Brain microvascular endothelial cell (primary cell): ENCODE data around the gene VPS26B.
"Not testable (repeated sequence)": the region's sequence is repeated elsewhere in the genome, so short reads cannot be mapped to it uniquely, and the experiment has no call there.

Experiments used
- DNase-seq: peaks from one replicate; pipeline ENCODE4 v3.0.0-alpha.2; 2020
- H3K27ac ChIP-seq: fragments of 250-450 bp; sonication (Bioruptor Pico); 2 replicates; pipeline ENCODE4 v1.5.1; 2020; ENCODE audit warnings: mild to moderate bottlenecking, moderate library complexity
- H3K27me3 ChIP-seq: fragments of 250-450 bp; sonication (Bioruptor Pico); replicated peaks from 2 replicates; pipeline ENCODE4 v1.5.1; 2020; ENCODE audit warnings: mild to moderate bottlenecking
- H3K36me3 ChIP-seq: fragments of 250-450 bp; sonication (Bioruptor Pico); replicated peaks from 2 replicates; pipeline ENCODE4 v1.5.1; 2020; ENCODE audit warnings: mild to moderate bottlenecking
- H3K4me3 ChIP-seq: 2 replicates; pipeline ENCODE4 v1.5.1; 2011; ENCODE audit warnings: low read depth, mild to moderate bottlenecking, control low read depth, low read length, moderate library complexity
- in situ Hi-C: cut with HindIII; loops from 2 replicates; pipeline ENCODE4 v1.10.0; 2017; ENCODE audit warnings: low sequenced_read_pairs, low pct_ligation_motif_present
- TF ChIP-seq, protein P1 (sequence below): IDR thresholded peaks from 2 replicates; pipeline ENCODE4 v1.5.1; 2011; ENCODE audit warnings: low read depth, mild to moderate bottlenecking, moderate library complexity, low read length, control low read depth, inconsistent platforms; ENCODE audit errors: missing control alignments

Gene VPS26B

DNA sequence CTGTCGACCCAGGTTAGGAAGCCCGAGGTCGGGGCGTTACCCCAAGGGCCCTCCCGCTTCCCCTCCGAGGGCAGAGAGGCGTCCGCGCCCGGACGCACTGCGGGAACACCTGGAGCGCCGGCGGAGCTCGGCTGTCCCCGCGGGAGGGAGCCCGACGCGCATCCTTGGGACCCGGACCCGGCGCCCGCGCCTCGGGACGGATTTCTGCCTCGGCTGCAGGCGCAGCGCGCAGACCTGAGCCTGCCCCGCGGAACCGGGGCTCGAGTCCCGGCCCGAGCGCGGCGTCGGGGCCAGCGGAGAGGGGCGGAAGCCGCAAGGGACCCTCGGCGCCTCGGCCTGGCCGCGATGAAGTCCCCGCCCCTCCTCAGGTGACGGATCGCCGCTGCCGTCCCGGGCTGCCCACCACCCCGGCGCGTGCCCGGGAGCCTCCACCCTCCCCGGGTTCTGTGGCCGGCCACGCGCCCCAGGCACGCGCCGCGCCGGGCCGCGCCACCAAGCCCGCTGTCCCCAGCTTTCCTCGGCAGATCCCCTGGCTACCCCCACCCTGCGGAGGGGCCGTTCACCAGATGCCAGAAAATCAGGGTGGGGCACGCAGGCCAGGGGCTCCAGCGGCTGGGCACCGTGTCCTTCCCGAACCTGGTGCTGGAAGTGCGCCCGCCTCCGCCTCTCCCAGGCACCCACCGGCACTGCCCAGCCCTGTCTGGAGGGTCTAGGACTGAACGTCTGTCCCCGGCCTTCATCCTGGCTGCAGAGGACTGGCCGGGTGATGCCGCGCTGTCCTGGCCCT, 52.1 kb downstream of the VPS26B start:
- in situ Hi-C loops, result no loop called here
- no peak for DNase-seq
- Histone ChIP-seq H3K4me3 (peak overlapping the region; percentile 32), H3K27ac (no peak overlapping the region), H3K27me3 (peaks cover 57% of the 10 kb centered on the region), H3K36me3 (no peaks in the 10 kb centered on the region)
- TF ChIP-seq, protein P1, sequence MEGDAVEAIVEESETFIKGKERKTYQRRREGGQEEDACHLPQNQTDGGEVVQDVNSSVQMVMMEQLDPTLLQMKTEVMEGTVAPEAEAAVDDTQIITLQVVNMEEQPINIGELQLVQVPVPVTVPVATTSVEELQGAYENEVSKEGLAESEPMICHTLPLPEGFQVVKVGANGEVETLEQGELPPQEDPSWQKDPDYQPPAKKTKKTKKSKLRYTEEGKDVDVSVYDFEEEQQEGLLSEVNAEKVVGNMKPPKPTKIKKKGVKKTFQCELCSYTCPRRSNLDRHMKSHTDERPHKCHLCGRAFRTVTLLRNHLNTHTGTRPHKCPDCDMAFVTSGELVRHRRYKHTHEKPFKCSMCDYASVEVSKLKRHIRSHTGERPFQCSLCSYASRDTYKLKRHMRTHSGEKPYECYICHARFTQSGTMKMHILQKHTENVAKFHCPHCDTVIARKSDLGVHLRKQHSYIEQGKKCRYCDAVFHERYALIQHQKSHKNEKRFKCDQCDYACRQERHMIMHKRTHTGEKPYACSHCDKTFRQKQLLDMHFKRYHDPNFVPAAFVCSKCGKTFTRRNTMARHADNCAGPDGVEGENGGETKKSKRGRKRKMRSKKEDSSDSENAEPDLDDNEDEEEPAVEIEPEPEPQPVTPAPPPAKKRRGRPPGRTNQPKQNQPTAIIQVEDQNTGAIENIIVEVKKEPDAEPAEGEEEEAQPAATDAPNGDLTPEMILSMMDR, result no peak

DNA sequence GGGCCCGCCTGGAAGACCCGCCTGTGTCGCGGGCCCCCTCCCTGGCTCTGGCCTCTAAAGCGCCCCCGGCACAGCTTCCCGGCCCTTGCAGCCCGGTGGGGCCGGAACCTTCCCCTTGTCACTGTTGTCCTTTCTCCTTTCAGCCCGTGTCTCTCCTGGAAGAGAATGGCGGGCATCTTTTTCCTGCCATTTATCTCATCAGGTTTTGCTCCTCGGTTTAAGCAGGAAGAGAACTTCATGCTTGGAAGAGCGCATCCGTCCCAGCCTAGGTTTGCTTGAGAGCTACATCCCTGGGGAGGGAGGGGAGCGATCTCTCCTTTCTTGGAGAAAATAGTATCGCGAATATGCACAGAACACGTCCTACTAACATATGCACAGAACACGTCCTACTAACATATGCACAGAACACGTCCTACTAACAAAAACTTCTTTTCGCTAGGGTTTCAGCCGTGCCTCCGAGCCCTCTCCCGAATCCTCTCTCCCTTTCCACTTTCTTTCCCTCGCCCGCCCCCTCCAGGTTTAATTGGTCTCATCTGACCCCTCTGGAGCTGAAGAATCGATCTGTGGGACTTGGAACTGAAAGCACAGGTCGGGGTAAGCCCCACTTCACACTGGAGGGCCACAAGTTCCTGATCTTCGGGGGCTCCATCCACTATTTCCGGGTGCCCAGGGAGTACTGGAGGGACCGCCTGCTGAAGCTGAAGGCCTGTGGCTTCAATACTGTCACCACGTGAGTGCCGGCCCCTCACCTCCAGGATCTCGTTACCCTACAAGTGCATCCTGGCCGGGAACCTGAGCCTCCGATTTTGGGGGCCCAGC, 52.9 kb downstream of the VPS26B start:
- in situ Hi-C loops, result no loop called here
- no peak for DNase-seq
- no peak overlapping the region for H3K27ac ChIP-seq
- H3K36me3 ChIP-seq, result no peaks in the 10 kb centered on the region
- peaks cover 57% of the 10 kb centered on the region for H3K27me3 ChIP-seq
- H3K4me3 ChIP-seq, result no peak overlapping the region
- TF ChIP-seq, protein P1, result no peak

DNA sequence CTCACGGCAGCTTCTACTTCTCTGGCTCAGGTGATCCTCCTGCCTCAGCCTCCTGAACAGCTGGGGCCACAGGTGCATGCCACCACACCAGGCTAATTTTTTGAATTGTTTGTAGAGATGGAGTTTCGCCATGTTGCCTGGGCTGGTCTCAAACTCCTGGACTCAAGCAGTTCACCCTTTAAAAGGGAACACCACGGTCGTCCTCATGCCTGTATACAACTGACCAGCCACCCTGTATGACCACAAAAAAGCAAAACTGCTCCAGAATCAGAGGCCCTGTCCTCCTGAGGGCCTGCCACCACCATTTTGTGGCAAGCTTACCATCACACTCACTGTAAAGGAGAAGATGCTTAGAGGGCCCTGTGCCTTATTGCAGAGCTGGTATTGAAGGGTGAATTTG, 53.9 kb downstream of the VPS26B start:
- peaks cover 49% of the 10 kb centered on the region for H3K27me3 ChIP-seq
- no peak overlapping the region for H3K4me3 ChIP-seq
- TF ChIP-seq, protein P1, result no peak
- DNase-seq, result no peak
- no peak overlapping the region for H3K27ac ChIP-seq
- in situ Hi-C loops, result no loop called here
- H3K36me3 ChIP-seq, result no peaks in the 10 kb centered on the region

DNA sequence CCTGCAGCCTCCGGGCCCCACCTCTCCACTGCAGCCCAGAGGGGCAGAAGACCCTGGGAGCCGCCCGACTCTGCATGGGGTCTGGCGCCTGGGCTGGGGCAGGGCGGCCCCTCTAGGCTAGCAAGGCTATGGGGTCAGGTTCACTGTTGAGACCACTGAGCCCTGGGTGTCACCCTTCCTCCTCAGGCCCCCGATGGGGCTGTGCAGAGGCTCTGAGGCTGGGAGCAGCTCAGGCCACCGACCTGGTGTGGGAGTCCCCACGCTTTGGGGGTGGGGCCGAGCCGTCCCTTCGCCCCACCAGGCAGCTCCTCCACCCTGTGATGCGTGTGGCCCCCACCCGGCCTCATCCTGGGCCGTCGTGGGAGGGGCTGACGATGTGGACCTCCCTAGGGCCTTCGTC, 57.2 kb downstream of the VPS26B start:
- in situ Hi-C loops, result not testable (repeated sequence)

DNA sequence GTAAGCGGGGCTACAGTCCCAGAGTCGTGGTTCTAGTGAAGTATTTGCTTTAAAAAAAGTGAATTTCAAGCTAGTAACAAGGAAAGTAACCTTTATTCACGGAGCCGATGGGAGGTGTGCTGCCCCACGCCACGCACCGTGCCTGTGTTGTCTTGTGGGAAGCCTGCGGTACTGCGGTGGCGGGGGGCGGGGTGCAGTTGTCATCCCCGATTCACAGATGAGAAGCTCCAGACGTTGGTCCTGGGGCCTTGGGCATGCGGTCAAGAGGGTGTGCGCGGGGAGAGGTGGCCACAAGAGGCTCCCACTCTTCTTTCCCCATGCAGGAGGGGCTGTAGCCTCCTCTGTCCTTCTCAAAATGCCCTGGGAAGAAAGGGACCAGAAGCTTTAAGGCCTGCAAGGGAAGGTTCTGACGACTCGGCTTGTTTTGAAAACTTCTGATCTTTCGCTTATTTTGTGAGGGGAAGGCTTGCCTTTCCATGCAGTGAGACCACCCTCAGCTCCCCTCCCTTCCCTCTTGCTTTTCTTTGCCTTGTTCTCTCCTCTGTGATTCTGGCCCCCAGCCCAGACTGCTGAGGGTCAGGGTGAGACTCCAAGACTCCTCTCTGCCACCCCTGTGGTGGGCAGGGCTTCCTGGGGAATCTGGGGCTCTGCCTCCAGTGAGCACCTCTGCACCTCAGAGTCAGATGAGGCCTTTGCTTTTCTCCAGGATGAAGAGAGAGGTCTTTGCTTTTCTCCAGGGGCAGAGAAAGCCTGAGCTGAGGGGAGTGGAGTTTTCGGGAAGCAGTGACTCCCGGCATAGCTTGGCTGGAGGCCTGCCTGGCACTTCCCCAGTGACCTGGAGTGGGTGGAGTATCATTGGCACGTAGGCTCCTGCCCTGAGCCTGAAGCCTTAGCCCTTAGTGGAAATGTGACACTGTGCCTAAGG, 57.9 kb downstream of the VPS26B start:
- peaks cover 13% of the 10 kb centered on the region for H3K27me3 ChIP-seq
- no peak overlapping the region for H3K4me3 ChIP-seq
- in situ Hi-C loops, result no loop called here
- H3K36me3 ChIP-seq, result no peaks in the 10 kb centered on the region
- H3K27ac ChIP-seq, result no peak overlapping the region
- TF ChIP-seq, protein P1, result no peak
- DNase-seq, result no peak

More for the DNA sequence above, 57.2 kb downstream of the VPS26B start:
- H3K4me3 ChIP-seq, DNase-seq, H3K36me3 ChIP-seq, H3K27ac ChIP-seq: not testable (repeated sequence)
- peaks cover 21% of the 10 kb centered on the region for H3K27me3 ChIP-seq
